Measurements from ENCODE around the gene ZNRD2. TPM values are rescaled to one million over a fixed set of nuclear protein-coding genes. Genes with fewer than 3 reads are reported as not detected.
"Not testable (repeated sequence)": the region's sequence is repeated elsewhere in the genome, so short reads cannot be mapped to it uniquely, and the experiment has no call there.

ZNRD2 gene, protein sequence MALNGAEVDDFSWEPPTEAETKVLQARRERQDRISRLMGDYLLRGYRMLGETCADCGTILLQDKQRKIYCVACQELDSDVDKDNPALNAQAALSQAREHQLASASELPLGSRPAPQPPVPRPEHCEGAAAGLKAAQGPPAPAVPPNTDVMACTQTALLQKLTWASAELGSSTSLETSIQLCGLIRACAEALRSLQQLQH
- 10 to 100 TPM; 21.7 to 29.3 TPM for total RNA-seq
- polyA plus RNA-seq, result 10 to 100 TPM; 37.1 to 42.5 TPM
- long read RNA-seq, donor 1, transcript SSSCA1-201 (4 exons, 698 nt), result major isoform, 10 of 10 reads
- long read RNA-seq, donor 1, partial matches to known transcripts, result 0 of 10 reads
- long read RNA-seq, donor 1, other reads (novel, unspliced or antisense), result 0 of 10 reads
- long read RNA-seq, donor 2, transcript SSSCA1-201 (4 exons, 698 nt), result major isoform, 8 of 15 reads
- long read RNA-seq, donor 2, partial matches to known transcripts, result 0 of 15 reads
- long read RNA-seq, donor 2, other reads (novel, unspliced or antisense), result 6 of 15 reads

DNA sequence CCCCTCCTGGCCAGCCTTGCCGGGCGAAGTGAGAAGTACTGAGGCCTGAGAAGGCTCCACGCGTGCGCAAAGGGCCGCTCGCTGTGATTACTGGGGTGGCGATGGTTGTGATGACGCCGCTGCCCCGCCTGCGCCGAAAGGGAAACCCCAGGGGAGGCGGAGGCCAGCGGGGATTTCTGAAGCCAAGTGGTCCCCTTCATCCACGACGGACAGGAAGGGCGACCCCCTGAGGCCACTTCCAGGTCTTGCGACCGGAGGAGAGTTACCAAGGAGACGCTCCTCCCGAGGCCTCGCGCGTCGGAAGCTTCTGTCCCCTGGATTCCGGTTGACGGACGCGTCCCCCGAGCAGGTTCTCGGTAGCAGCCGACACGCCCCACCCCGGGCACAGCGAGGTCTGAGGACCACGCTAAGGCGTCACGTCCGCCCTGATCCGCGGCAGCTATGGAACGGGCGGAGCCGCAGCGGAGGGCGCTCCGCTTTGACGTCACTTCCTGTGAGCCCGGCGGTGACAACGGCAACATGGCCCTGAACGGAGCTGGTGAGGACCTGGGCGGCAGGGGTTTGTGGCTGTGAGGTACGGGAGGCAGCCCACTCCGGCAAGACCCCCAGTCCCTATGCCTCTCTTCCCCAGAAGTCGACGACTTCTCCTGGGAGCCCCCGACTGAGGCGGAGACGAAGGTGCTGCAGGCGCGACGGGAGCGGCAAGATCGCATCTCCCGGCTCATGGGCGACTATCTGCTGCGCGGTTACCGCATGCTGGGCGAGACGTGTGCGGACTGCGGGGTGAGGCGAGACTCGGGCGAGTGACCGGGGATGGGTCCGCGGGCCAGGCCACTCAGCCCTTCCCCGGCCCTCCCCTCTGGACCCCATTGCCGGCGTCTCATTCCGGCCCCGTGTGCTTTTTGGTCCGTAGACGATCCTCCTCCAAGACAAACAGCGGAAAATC is at the start of gene ZNRD2:
ZNRD2 (plus strand) TSS at position 505 of the 946 bp plus-strand sequence; CDS start at position 520, 15 bp downstream.
- Histone ChIP-seq H3K27me3 (ENCODE audit: control insufficient read depth in 1 of 2, insufficient read depth in 2 of 2, low read length in 1 of 2) (no peaks in the 10 kb centered on the region), H3K27ac (ENCODE audit: low read depth in 1 of 2, low read length in 2 of 2) (peak within 1 kb of the TSS; percentile 20 to 87), H3K9me3 (ENCODE audit: control insufficient read depth, low read length) (no peaks in the 10 kb centered on the region), H3K4me1 (ENCODE audit: control insufficient read depth in 1 of 2, insufficient read depth in 2 of 2, low read length in 2 of 2) (no peaks in the 10 kb centered on the region), H3K4me3 (ENCODE audit: low read length in 2 of 2) (peak within 1 kb of the TSS; percentile 69 to 84), H3K36me3 (ENCODE audit: control insufficient read depth in 1 of 2, insufficient read depth in 2 of 2, low read length in 1 of 2) (no peaks in the 10 kb centered on the region)
- peak; percentile 90 for ATAC-seq (ENCODE audit: low FRiP score)
- DNase-seq, result peak; percentile 99
- intact Hi-C loops (cut with DNase I), result loop anchor here in 1 of 2 donors (1.0 kb wide), 1 partner anchor 9 kb away; no protein-coding TSS in a partner anchor
- 0% methylated on average over 85 to 89 of the region's 89 CpGs for WGBS, 2 donors

- H3K4me3 ChIP-seq (ENCODE audit: low read length in 2 of 2); H3K36me3 ChIP-seq (ENCODE audit: control insufficient read depth in 1 of 2, insufficient read depth in 2 of 2, low read length in 1 of 2); H3K4me1 ChIP-seq (ENCODE audit: control insufficient read depth in 1 of 2, insufficient read depth in 2 of 2, low read length in 2 of 2); intact Hi-C loops (cut with DNase I); ATAC-seq (ENCODE audit: low FRiP score); H3K9me3 ChIP-seq (ENCODE audit: control insufficient read depth, low read length); H3K27me3 ChIP-seq (ENCODE audit: control insufficient read depth in 1 of 2, insufficient read depth in 2 of 2, low read length in 1 of 2); H3K27ac ChIP-seq (ENCODE audit: low read depth in 1 of 2, low read length in 2 of 2): not testable (repeated sequence)
- 89 to 92% methylated on average over 20 of the region's 20 CpGs for WGBS, 2 donors
- DNase-seq, result peak; percentile 21 to 35
These were observed 48.3 kb upstream of the ZNRD2 start for GRCh38 chr11:65521777-65522521.

DNA sequence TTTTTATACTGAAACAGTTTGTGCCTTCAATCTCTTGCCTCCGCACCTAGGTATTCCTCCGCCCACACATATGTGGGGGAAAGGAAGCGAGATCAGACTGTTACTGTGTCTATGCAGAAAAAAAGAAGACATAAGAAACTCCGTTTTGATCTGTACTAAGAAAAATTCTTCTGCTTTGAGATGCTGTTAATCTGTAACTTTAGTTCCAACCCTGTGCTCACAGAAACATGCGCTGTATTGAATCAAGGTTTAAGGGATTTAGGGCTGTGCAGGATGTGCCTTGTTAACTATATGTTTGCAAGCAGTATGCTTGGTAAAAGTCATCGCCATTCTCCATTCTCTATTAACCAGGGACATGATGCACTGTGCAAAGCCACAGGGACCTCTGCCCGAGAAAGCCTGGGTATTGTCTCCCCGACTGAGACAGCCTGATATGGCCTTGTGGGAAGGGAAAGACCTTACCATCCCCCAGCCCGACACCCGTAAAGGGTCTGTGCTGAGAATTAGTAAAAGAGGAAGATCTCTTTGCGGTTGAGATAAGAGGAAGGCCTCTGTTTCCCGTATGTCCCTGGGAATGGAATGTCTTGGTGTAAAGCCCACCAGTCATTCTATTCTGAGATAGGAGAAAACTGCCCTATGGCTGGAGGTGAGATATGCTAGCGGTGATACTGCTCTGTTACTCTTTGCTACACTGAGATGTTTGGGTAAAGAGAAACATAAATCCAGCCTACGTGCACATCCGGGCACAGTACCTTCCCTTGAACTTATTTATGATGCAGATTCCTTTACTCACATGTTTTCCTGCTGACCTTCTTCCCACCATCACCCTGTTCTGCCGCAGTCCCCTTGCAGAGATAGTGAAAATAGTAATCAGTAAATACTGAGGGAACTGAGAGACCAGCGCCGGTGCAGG is 47.3 kb upstream of the ZNRD2 start:
- peak; percentile 19 to 47 for DNase-seq
- H3K9me3 ChIP-seq (ENCODE audit: control insufficient read depth, low read length); ATAC-seq (ENCODE audit: low FRiP score); H3K36me3 ChIP-seq (ENCODE audit: control insufficient read depth in 1 of 2, insufficient read depth in 2 of 2, low read length in 1 of 2); H3K4me1 ChIP-seq (ENCODE audit: control insufficient read depth in 1 of 2, insufficient read depth in 2 of 2, low read length in 2 of 2); H3K27me3 ChIP-seq (ENCODE audit: control insufficient read depth in 1 of 2, insufficient read depth in 2 of 2, low read length in 1 of 2); intact Hi-C loops (cut with DNase I); H3K4me3 ChIP-seq (ENCODE audit: low read length in 2 of 2); H3K27ac ChIP-seq (ENCODE audit: low read depth in 1 of 2, low read length in 2 of 2): not testable (repeated sequence)
- WGBS, 2 donors, result 90 to 93% methylated on average over 18 of the region's 18 CpGs

DNA sequence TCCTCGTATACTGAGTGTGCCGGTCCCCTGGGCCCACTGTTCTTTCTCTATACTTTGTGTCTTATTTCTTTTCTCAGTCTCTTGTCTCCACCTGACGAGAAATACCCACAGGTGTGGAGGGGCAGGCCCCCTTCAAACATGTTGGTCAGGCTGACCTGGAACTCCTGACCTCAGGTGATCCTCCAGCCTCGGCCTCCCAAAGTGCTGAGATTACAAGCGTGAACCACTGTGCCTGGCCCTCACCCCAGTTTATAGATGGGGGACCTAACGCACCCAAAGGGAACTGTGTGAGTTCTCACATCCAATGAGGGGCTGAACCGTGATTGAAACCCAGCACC is 46.7 kb upstream of the ZNRD2 start:
- H3K9me3 ChIP-seq (ENCODE audit: control insufficient read depth, low read length); H3K36me3 ChIP-seq (ENCODE audit: control insufficient read depth in 1 of 2, insufficient read depth in 2 of 2, low read length in 1 of 2); H3K27ac ChIP-seq (ENCODE audit: low read depth in 1 of 2, low read length in 2 of 2); H3K4me3 ChIP-seq (ENCODE audit: low read length in 2 of 2); H3K27me3 ChIP-seq (ENCODE audit: control insufficient read depth in 1 of 2, insufficient read depth in 2 of 2, low read length in 1 of 2); H3K4me1 ChIP-seq (ENCODE audit: control insufficient read depth in 1 of 2, insufficient read depth in 2 of 2, low read length in 2 of 2); intact Hi-C loops (cut with DNase I); ATAC-seq (ENCODE audit: low FRiP score): not testable (repeated sequence)
- WGBS, 2 donors, result 91 to 95% methylated on average over 7 of the region's 7 CpGs
- peak; percentile 43 to 51 for DNase-seq

DNA sequence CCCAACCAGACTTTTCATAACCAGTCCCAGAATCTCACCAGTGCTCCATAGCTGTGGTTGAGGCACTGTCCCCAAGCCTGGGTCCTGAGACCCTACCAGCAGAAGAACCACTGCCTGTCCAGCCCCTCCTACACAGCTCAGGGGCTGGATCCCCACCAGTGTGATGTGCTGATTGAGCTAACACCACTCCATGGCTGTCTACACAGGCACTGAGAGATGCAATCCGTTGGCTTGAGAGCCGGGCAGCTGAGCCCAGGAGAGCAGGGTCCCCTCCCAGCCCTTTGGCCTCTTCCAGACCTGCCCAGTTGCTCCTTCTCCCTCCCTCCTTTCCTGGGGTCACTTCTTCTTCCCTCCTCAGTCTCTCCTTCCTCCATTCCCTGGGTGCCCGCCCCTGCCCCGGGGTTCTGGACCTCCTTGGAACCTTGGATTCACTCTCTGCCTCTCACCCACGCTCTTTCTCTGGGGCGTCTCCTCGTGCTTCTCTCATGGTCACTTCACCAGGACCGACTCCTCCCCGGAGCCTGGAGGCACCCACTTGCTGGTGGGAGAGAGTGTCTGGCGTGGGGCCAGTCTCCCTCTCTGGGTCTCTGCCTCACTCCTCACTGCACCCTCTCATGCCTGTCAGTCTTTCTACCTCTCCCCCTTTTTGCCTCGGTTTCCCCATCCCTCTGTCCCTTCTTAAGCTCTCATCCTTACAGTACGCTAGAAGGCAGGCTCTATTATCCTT is 46.1 kb upstream of the ZNRD2 start:
- no peak overlapping the region for H3K4me3 ChIP-seq (ENCODE audit: low read length in 2 of 2)
- DNase-seq (peak; percentile 79 to 86), ATAC-seq (ENCODE audit: low FRiP score) (peak; percentile 64)
- 5 to 10% methylated on average over 12 of the region's 12 CpGs for WGBS, 2 donors
- intact Hi-C loops (cut with DNase I), result no loop called here
- H3K4me1 ChIP-seq (ENCODE audit: control insufficient read depth in 1 of 2, insufficient read depth in 2 of 2, low read length in 2 of 2), result no peaks in the 10 kb centered on the region
- H3K27ac ChIP-seq (ENCODE audit: low read depth in 1 of 2, low read length in 2 of 2), result no peak overlapping the region
- H3K36me3 ChIP-seq (ENCODE audit: control insufficient read depth in 1 of 2, insufficient read depth in 2 of 2, low read length in 1 of 2), result no peaks in the 10 kb centered on the region
- no peaks in the 10 kb centered on the region for H3K9me3 ChIP-seq (ENCODE audit: control insufficient read depth, low read length)
- no peaks in the 10 kb centered on the region for H3K27me3 ChIP-seq (ENCODE audit: control insufficient read depth in 1 of 2, insufficient read depth in 2 of 2, low read length in 1 of 2)

DNA sequence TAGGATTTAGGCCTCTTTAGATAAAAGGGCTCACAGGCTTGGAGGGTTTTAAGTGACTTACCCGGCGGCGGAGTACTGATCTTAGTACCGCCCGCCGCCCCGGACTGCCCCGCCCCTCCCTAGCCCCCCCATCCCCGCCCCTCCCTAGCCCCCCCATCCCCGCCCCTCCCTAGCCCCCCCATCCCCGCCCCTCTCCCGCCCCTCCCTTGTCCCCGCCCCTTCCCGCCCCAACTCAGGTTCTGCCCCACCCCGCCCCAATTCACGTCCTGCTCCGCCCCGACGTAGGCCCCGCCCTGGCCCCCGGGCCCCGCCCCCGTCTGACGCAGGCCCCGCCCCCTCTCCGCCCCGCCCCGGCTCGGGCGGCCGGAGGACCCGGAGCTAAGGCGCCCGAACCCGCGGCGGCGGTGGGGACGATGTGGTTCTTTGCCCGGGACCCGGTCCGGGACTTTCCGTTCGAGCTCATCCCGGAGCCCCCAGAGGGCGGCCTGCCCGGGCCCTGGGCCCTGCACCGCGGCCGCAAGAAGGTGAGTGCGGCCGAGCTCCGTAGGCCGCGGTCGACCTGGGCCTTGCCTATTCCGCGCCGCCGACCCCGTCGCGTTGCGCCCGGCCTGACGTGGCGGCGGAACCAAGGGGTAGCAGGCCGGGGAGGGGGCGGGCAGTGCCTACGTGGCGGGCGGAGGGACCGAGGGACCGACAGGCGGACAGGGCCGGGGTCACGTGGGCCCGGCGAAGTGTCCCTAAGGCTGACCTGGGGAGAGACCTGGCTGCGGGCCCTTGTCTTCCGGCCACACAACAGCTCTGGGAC is 45.3 kb upstream of the ZNRD2 start, which contains the start of gene SCYL1:
SCYL1 (plus strand) TSS at position 343 of the 805 bp plus-strand sequence; CDS start at position 414, 71 bp downstream.
- Histone ChIP-seq H3K9me3 (ENCODE audit: control insufficient read depth, low read length) (no peaks in the 10 kb centered on the region), H3K27me3 (ENCODE audit: control insufficient read depth in 1 of 2, insufficient read depth in 2 of 2, low read length in 1 of 2) (no peaks in the 10 kb centered on the region), H3K27ac (ENCODE audit: low read depth in 1 of 2, low read length in 2 of 2) (peak within 1 kb of the TSS in 1 of 2 donors; percentile 78), H3K4me3 (ENCODE audit: low read length in 2 of 2) (peak within 1 kb of the TSS; percentile 78 to 95), H3K4me1 (ENCODE audit: control insufficient read depth in 1 of 2, insufficient read depth in 2 of 2, low read length in 2 of 2) (no peaks in the 10 kb centered on the region), H3K36me3 (ENCODE audit: control insufficient read depth in 1 of 2, insufficient read depth in 2 of 2, low read length in 1 of 2) (no peaks in the 10 kb centered on the region)
- intact Hi-C loops (cut with DNase I), result no loop called here
- peak; percentile 93 for ATAC-seq (ENCODE audit: low FRiP score)
- WGBS, 2 donors, result 0 to 1% methylated on average over 41 to 79 of the region's 82 CpGs
- DNase-seq, result peak; percentile 79 to 94
